ENCODE data around the gene USP21.
A peak's percentile ranks its signal among the peaks of the same experiment; 100 is the strongest.

The USP21 gene

DNA sequence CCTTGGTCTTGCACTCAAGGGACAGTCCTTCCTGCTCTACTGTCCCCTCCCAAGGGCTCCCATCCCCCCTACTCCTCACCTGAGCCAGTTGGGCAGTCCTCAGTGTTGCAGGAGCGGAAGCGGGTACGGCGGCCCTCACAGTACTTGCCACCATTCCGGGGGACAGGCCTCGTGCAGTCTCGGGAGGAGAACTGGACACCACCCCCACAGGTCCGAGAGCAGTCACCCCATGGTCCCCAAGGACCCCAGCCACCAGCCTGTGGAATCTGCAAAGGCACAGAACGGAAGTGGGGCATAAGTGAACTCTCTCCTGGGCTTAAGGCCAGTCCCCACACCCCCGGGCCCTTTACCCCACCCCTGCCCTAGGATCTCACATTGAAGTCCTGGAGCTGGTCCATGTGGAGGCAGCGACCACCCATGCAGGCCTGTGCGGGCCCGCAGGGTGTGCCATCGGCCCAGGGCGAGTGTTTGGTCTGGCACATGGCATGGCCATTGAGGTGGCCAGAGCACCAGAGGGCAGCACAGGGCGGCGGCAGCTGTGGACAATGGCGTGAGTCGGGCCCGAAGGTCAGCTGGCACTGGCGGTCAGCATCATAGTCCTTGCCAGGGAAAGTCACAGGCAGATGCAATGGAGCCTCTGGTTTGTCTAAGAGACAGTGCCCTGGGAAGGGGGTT is 34.4 kb downstream of the USP21 start:
- TF ChIP-seq, protein P1, sequence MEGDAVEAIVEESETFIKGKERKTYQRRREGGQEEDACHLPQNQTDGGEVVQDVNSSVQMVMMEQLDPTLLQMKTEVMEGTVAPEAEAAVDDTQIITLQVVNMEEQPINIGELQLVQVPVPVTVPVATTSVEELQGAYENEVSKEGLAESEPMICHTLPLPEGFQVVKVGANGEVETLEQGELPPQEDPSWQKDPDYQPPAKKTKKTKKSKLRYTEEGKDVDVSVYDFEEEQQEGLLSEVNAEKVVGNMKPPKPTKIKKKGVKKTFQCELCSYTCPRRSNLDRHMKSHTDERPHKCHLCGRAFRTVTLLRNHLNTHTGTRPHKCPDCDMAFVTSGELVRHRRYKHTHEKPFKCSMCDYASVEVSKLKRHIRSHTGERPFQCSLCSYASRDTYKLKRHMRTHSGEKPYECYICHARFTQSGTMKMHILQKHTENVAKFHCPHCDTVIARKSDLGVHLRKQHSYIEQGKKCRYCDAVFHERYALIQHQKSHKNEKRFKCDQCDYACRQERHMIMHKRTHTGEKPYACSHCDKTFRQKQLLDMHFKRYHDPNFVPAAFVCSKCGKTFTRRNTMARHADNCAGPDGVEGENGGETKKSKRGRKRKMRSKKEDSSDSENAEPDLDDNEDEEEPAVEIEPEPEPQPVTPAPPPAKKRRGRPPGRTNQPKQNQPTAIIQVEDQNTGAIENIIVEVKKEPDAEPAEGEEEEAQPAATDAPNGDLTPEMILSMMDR (conservative IDR thresholded peaks at IDR 0.05; ENCODE audit: low read length), result no peak
- no peak overlapping the region for H3K4me3 ChIP-seq (ENCODE audit: low read length)
- no peak for DNase-seq (ENCODE audit: low read depth)

DNA sequence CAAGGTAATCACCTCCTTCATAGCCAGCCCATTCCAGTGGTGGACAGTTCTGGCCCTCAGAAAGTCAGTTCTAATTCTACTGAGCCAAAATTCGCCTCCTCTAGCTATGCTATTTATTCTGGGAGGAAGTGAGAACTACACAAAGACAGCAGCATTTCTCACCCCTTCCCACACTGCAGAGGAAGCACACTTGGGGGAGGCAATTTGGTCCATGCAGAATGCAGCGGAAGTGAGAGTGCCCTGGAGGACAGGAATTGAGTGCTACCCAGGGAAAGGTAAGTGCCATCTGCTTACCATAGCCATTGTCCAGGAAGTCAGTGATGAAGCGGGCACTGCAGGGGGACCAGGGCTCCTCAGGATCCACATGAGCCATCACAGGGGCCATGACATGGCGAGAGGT is 35.9 kb downstream of the USP21 start:
- no peak overlapping the region for H3K4me3 ChIP-seq (ENCODE audit: low read length)
- TF ChIP-seq, protein P1 (conservative IDR thresholded peaks at IDR 0.05; ENCODE audit: low read length), result no peak
- no peak for DNase-seq (ENCODE audit: low read depth)

DNA sequence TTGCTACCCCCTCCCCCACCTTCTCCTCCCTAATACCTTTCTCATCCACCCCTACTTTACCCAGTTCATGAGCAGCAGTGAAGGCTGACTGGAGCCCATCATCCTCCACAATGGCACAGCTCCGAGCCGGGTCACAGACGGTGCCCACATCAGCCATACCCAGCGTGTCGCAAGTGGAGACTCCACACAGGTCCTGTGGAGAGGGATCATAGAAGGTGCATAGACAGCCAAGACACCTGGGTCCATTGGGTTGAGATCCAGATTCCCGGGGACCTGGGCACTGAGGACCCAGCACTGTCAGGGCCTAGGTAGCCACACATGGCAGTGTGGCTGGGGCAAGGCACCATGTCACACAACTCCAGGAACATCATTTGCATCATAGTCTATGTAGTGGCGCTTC is 36.8 kb downstream of the USP21 start:
- no peak overlapping the region; the same call in 1 of the 2 replicates for H3K4me3 ChIP-seq (ENCODE audit: low read length)
- DNase-seq (ENCODE audit: low read depth), result no peak
- TF ChIP-seq, protein P1 (conservative IDR thresholded peaks at IDR 0.05; ENCODE audit: low read length), result no peak

DNA sequence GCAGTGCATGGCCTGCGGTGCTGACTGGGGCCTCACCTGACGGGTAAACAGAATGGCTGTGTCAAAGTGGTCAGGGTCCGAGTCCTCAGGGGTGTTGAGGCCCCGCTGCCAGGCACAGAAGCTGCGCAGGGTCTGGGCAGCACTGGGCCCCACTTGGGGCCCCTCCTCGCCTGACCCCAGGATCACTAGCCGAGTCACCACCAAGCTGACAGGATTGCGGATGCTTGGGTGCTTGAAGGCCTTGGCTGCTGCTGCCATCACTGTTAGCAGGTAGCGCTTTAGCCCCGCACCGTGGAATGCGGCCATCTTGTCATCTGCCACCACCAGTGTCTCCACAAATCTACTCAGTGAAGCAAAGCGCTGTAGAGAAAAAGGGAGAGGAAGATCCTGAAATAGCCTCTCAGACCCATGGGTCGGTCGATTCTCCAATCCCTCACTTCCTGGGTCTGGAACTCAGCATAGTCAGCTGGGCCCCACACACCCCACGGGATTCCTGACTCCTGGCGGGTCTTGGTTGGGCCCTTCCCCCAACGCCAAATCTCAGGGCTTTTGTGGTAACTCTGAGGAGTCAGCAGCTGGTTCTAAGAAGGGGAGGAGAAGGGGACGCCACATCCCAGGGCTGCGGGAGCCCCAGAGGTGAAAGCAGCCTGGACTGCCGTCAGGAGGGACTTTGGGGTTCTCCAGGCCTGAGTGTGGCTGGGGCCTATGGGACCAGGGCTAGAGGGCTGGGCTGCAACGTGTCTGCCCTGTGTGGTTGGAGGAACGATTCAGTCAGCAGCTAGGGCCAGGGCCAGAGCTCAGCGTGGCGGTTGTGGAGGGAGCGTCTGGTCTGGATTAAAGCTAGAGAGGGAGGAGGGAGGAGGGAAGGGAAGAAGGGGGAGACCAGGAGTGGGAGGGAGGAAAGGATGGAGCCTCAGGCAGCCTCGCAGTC is 37.5 kb downstream of the USP21 start:
- H3K4me3 ChIP-seq (ENCODE audit: low read length), result peak overlapping the region; percentile 70
- TF ChIP-seq, protein P1 (conservative IDR thresholded peaks at IDR 0.05; ENCODE audit: low read length), result no peak
- peak; percentile 94 for DNase-seq (ENCODE audit: low read depth)

DNA sequence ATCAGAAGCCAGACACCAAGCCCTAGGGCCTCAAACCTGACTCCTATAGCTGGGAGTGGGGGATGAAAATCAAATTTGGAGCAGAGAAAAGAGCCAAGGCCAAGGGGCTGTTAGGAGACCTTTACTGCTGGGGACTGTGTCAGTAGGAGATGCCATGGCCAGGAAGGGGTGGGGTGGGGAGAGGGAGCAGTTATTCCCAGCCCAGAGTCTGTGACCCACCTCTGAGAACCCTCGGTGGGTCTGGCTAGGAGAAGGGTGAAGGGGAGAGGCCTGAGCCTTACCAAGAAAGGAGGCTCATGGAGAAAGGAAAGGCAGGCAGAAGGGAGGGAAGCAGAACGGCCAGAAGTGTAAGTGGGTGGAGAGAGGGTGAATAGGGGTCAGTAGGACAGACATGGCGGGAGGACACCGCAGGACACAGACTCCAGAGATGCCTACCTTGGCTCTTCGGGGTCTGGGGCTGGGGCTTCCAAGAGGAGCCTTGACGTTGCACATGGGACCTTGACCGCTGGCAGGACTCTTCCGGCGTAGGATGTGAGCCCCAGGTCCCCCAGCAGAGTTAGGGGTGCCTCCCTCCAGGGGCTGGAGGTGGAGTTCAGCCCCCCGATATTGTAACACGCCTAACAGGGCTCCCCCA is 38.4 kb downstream of the USP21 start:
- no peak for DNase-seq (ENCODE audit: low read depth)
- TF ChIP-seq, protein P1 (conservative IDR thresholded peaks at IDR 0.05; ENCODE audit: low read length), result no peak
- peak overlapping the region; percentile 70 for H3K4me3 ChIP-seq (ENCODE audit: low read length)

DNA sequence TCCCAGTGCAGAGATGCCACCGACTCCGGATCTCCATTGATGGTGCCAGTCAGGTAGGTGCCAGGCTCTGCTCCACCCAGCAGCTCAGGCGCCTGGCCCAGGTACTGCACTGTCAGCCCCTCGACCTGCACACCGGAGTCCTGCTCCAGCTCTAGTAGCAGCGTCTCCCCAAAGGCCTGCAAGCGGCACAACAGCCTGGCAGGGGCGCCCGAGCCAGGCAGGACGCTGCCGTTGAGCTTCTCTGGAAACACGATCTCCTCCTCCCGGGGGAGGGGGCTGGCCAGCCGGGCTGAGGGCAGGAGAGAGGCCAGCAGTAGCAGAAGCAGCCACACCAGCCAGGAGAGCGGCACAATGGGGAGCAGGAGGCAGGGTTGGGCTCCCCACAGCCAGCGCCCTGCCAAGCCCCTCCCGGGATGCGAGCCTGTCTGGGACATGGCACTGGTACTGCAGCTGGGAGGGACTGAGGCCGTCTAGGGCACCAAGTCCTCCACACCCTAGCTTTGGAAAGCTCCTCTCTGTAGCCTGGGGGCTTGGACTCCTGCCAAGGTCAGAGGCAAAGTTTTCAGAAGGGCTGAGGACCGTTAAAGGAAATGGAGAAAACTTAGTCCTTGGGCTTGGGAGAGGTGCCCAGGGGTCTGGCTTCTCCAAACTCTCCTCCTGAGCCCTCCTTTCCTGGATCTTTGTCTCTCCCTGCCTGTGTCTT is 39.0 kb downstream of the USP21 start:
- TF ChIP-seq, protein P1 (conservative IDR thresholded peaks at IDR 0.05; ENCODE audit: low read length), result no peak; the same call in 1 of the 2 replicates
- peak overlapping the region; percentile 70 for H3K4me3 ChIP-seq (ENCODE audit: low read length)
- peak; percentile 41 for DNase-seq (ENCODE audit: low read depth)

Measured in AG10803 (cell line).